Bronchial epithelial cell (primary cell): ENCODE data around the gene SULT4A1. TPM values are rescaled to one million over a fixed set of nuclear protein-coding genes. Genes with fewer than 3 reads are reported as not detected.

Source experiments
- DNase-seq: peaks from one replicate; pipeline ENCODE4 v3.0.0-alpha.2; 2010; ENCODE audit warnings: low read depth
- FAIRE-seq: peaks from 2 replicates; lab custom pipeline; 2011; peaks lifted over from hg19 to GRCh38; lab: Jason Lieb, UNC
- H3K27me3 ChIP-seq: 2 replicates; pipeline ENCODE4 v1.5.1; 2011; ENCODE audit warnings: low read length; ENCODE audit not compliant: control insufficient read depth, insufficient read depth
- H3K36me3 ChIP-seq: 2 replicates; pipeline ENCODE4 v1.5.1; 2011; ENCODE audit warnings: low read length; ENCODE audit not compliant: control insufficient read depth, insufficient read depth
- H3K4me3 ChIP-seq: 2 replicates; pipeline ENCODE4 v1.5.1; 2011; ENCODE audit warnings: mild to moderate bottlenecking, low read depth, low read length, control low read depth
- CTCF ChIP-seq: IDR thresholded peaks from 2 replicates; pipeline ENCODE4 v1.5.1; 2011; ENCODE audit warnings: mild to moderate bottlenecking, moderate library complexity, low read length, control low read depth, inconsistent platforms; ENCODE audit not compliant: insufficient read depth, severe bottlenecking
- total RNA-seq: library from RNA; depleted of rRNA; stranded (reverse); fragments of >200 nt; gene quantifications from 2 replicates; pipeline ENCODE4 v1.2.1, GENCODE V29; 2014

SULT4A1 gene
- total RNA-seq, 1 donor from 2014 or later, result under 0.01 TPM

DNA sequence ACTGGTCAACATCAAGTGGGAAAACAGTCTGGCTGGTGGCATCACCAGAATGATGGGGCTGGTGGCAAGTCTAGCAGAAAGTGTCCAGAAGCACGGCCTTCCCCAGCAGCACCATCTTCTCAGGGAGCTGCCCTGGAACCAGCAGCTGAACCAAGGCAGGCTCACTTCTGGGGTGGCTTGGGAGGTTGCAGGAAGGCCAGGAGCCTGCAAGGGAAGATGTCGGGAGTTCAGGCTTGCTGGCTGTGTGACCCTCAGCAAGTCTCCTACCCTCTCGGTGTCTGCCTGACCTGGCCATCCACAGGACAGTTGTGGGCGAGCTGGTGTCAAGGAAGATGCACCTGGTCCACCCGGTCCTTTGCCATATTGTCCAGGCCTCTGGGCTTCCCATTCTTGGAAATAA, 31.8 kb upstream of the SULT4A1 start:
- TF ChIP-seq CTCF, result no peak
- Histone ChIP-seq H3K36me3 (no peaks in the 10 kb centered on the region), H3K27me3 (peaks cover 16% of the 10 kb centered on the region), H3K4me3 (no peak overlapping the region)
- FAIRE-seq (no peak), DNase-seq (no peak)

DNA sequence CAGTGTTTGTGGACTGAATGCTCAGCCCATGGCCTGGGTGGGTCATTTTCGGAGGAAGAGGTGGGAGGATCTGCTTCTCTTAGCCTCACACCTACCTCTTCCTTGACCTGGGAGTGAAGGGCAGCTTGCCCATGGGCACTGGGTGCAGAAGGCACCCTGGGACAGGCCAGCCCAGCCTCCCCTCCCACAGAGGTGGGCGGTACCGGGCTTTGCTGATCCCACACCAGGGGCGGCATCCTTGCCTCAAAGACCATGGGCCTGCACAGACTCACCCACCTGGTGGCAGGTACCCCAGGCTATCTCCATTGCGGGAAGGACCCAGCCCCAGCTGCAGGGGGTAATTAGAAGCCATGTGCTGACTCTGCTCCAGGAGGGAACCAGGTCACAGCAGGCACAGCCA, 31.0 kb upstream of the SULT4A1 start:
- no peak for DNase-seq
- Histone ChIP-seq H3K27me3 (peaks cover 16% of the 10 kb centered on the region), H3K4me3 (no peak overlapping the region), H3K36me3 (no peaks in the 10 kb centered on the region)
- FAIRE-seq, result no peak
- no peak for TF ChIP-seq CTCF

GRCh38 chr22:43892183-43892894, 30.0 kb upstream of the SULT4A1 start:
- no peak for TF ChIP-seq CTCF
- no peak for FAIRE-seq
- H3K36me3 ChIP-seq, result no peaks in the 10 kb centered on the region
- no peak for DNase-seq
- peaks cover 16% of the 10 kb centered on the region for H3K27me3 ChIP-seq
- H3K4me3 ChIP-seq, result no peak overlapping the region

GRCh38 chr22:43891360-43892182, 29.3 kb upstream of the SULT4A1 start, which contains the start of gene PNPLA5:
TSS of gene PNPLA5 (minus strand) at chr22:43892013. CDS start at chr22:43891880, 133 bp downstream.
- DNase-seq (no peak), FAIRE-seq (no peak)
- H3K27me3 ChIP-seq, result peaks cover 16% of the 10 kb centered on the region
- H3K4me3 ChIP-seq, result no peak within 1 kb of the TSS
- no peak for TF ChIP-seq CTCF
- H3K36me3 ChIP-seq, result no peaks in the 10 kb centered on the region

DNA sequence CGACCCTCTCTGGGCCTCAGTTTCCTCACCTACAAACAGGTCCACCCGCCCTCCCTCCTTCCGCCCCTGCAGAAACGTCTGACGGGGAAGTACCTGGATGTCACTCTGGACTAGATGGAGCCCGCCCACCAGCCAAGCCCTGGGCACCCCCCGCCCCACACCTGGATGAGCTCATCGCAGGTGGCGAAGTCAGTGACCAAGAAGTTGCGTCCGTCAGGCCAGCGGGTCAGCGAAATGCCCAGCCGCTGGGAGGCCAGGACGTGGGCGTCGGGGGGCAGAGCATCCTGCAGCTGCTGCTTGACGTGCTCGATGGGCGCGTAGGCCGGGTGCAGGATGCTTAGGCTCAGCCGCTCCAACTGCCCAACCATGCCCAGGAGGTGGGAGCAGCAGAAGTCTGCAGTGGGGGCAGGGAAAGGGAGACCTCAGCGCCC, 28.6 kb upstream of the SULT4A1 start:
- no peak for DNase-seq

More for the DNA sequence above, 28.6 kb upstream of the SULT4A1 start:
- Histone ChIP-seq H3K4me3 (no peak overlapping the region), H3K27me3 (peaks cover 16% of the 10 kb centered on the region), H3K36me3 (no peaks in the 10 kb centered on the region)
- TF ChIP-seq CTCF, result no peak
- FAIRE-seq, result no peak
